ENCODE results near the gene ZIM2. TPM values are rescaled to one million over a fixed set of nuclear protein-coding genes. Genes with fewer than 3 reads are reported as not detected.

ZIM2 gene
- total RNA-seq, 4 donors from 2014 or later = 0.16 to 2.2 (median 1.2) TPM; not detected in 1

- DNase-seq = no peak
- in situ Hi-C loops (cut with MboI; ENCODE audit: low pct_ligation_motif_present in 1 of 4, low pct_unique_long_range_greater_than_20kb in 1 of 4, low sequenced_read_pairs in 3 of 4) (loop anchor here in 1 of 4 donors (25.0 kb wide), 1 partner anchor 326 kb away; no protein-coding TSS in a partner anchor), intact Hi-C loops (cut with DNase I; ENCODE audit: low total_unique reads) (no loop called here)
- TF ChIP-seq, protein P1, sequence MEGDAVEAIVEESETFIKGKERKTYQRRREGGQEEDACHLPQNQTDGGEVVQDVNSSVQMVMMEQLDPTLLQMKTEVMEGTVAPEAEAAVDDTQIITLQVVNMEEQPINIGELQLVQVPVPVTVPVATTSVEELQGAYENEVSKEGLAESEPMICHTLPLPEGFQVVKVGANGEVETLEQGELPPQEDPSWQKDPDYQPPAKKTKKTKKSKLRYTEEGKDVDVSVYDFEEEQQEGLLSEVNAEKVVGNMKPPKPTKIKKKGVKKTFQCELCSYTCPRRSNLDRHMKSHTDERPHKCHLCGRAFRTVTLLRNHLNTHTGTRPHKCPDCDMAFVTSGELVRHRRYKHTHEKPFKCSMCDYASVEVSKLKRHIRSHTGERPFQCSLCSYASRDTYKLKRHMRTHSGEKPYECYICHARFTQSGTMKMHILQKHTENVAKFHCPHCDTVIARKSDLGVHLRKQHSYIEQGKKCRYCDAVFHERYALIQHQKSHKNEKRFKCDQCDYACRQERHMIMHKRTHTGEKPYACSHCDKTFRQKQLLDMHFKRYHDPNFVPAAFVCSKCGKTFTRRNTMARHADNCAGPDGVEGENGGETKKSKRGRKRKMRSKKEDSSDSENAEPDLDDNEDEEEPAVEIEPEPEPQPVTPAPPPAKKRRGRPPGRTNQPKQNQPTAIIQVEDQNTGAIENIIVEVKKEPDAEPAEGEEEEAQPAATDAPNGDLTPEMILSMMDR (IDR thresholded peaks at IDR 0.05) = no peak
- TF ChIP-seq EP300 (IDR thresholded peaks at IDR 0.05; ENCODE audit: low read depth) = no peak
- no peak for TF ChIP-seq POLR2AphosphoS5 (IDR thresholded peaks at IDR 0.05)
- no peak for TF ChIP-seq POLR2A (IDR thresholded peaks at IDR 0.05)
- Histone ChIP-seq H3K27me3 (no peaks in the 10 kb centered on the region), H3K4me3 (no peak overlapping the region), H3K4me1 (peaks cover 0 to 3% (median 0%) of the 10 kb centered on the region in 4 donors), H3K36me3 (no peaks in the 10 kb centered on the region), H3K9me3 (peaks cover 2 to 5% of the 10 kb centered on the region in 2 donors), H3K27ac (no peak overlapping the region)
- 91% methylated on average over 10 of the region's 10 CpGs; no CpG with 5 or more reads in 1 of the 2 donors for WGBS, 2 donors (ENCODE audit: low coverage in 1 of 2)
Observed at GRCh38 chr19:56760842-56761241, 79.7 kb downstream of the ZIM2 start.

- Histone ChIP-seq H3K36me3 (no peaks in the 10 kb centered on the region), H3K9me3 (peaks cover 0 to 3% of the 10 kb centered on the region in 2 donors), H3K4me3 (no peak overlapping the region), H3K27me3 (no peaks in the 10 kb centered on the region), H3K4me1 (no peaks in the 10 kb centered on the region), H3K27ac (no peak overlapping the region)
- whole genome bisulfite sequencing, 2 donors (ENCODE audit: low coverage in 1 of 2) = 67 to 69% methylated on average over 4 to 8 of the region's 8 CpGs
- DNase-seq = no peak
- in situ Hi-C loops (cut with MboI; ENCODE audit: low pct_ligation_motif_present in 1 of 4, low pct_unique_long_range_greater_than_20kb in 1 of 4, low sequenced_read_pairs in 3 of 4) (loop anchor here in 1 of 4 donors (25.0 kb wide), 1 partner anchor 328 kb away; no protein-coding TSS in a partner anchor), intact Hi-C loops (cut with DNase I; ENCODE audit: low total_unique reads) (loop anchor here (10.0 kb wide), 1 partner anchor 335 kb away; no protein-coding TSS in a partner anchor)
- TF ChIP-seq POLR2A (IDR thresholded peaks at IDR 0.05) = no peak
- TF ChIP-seq, protein P1 (IDR thresholded peaks at IDR 0.05) = no peak
- no peak for TF ChIP-seq EP300 (IDR thresholded peaks at IDR 0.05; ENCODE audit: low read depth)
- TF ChIP-seq POLR2AphosphoS5 (IDR thresholded peaks at IDR 0.05) = no peak
Observed at GRCh38 chr19:56759531-56759930, 81.0 kb downstream of the ZIM2 start.

- 33% methylated on average over 6 of the region's 6 CpGs; no CpG with 5 or more reads in 1 of the 2 donors for whole genome bisulfite sequencing, 2 donors (ENCODE audit: low coverage in 1 of 2)
- H3K36me3 ChIP-seq = no peaks in the 10 kb centered on the region
Observed at GRCh38 chr19:56751078-56751489, 89.4 kb downstream of the ZIM2 start.

DNA sequence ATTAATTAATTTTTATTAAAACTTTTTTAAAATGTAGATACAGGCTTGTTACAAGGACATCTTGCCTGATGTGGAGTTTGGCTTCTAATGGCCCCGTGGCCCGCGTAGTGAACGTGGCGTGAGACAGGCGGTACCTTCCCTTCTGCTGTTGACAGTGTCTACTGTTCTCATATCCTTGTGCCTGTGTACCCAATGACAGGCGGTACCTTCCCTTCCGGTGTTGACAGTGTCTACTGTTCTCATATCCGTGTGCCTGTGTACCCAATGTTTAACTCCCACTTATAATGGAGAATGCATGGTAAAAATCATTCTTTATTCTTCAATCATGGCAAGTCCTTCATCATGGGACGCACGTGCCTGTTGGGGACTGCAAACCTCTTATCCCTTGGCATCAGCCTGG is 89.9 kb downstream of the ZIM2 start:
- WGBS, 2 donors (ENCODE audit: low coverage in 1 of 2) = 75 to 81% methylated on average over 5 to 11 of the region's 11 CpGs
- H3K9me3 ChIP-seq = no peaks in the 10 kb centered on the region
- no peaks in the 10 kb centered on the region for H3K4me1 ChIP-seq
- no peak for DNase-seq
- H3K36me3 ChIP-seq = no peaks in the 10 kb centered on the region
- H3K27me3 ChIP-seq = no peaks in the 10 kb centered on the region
- H3K27ac ChIP-seq = no peak overlapping the region
- no peak overlapping the region for H3K4me3 ChIP-seq
- in situ Hi-C loops (cut with MboI; ENCODE audit: low pct_ligation_motif_present in 1 of 4, low pct_unique_long_range_greater_than_20kb in 1 of 4, low sequenced_read_pairs in 3 of 4) = loop anchor here in 1 of 4 donors (25.0 kb wide), 1 partner anchor 337 kb away; no protein-coding TSS in a partner anchor
- intact Hi-C loops (cut with DNase I; ENCODE audit: low total_unique reads) = loop anchor here (10.0 kb wide), 1 partner anchor 344 kb away; no protein-coding TSS in a partner anchor
- TF ChIP-seq, protein P1 (IDR thresholded peaks at IDR 0.05) = no peak
- no peak for TF ChIP-seq EP300 (IDR thresholded peaks at IDR 0.05; ENCODE audit: low read depth)
- TF ChIP-seq POLR2AphosphoS5 (IDR thresholded peaks at IDR 0.05) = no peak
- TF ChIP-seq POLR2A (IDR thresholded peaks at IDR 0.05) = no peak

More at GRCh38 chr19:56751078-56751489, 89.4 kb downstream of the ZIM2 start:
- no peak for DNase-seq
- Histone ChIP-seq H3K4me3 (no peak overlapping the region), H3K27me3 (no peaks in the 10 kb centered on the region), H3K27ac (no peak overlapping the region), H3K4me1 (no peaks in the 10 kb centered on the region), H3K9me3 (no peaks in the 10 kb centered on the region)
- TF ChIP-seq EP300 (IDR thresholded peaks at IDR 0.05; ENCODE audit: low read depth) = no peak
- TF ChIP-seq POLR2AphosphoS5 (IDR thresholded peaks at IDR 0.05) = no peak
- TF ChIP-seq, protein P1 (IDR thresholded peaks at IDR 0.05) = no peak
- intact Hi-C loops (cut with DNase I; ENCODE audit: low total_unique reads) (loop anchor here (10.0 kb wide), 1 partner anchor 344 kb away; no protein-coding TSS in a partner anchor), in situ Hi-C loops (cut with MboI; ENCODE audit: low pct_ligation_motif_present in 1 of 4, low pct_unique_long_range_greater_than_20kb in 1 of 4, low sequenced_read_pairs in 3 of 4) (loop anchor here in 1 of 4 donors (25.0 kb wide), 1 partner anchor 336 kb away; no protein-coding TSS in a partner anchor)

Measured in transverse colon (tissue), 4 donors.